Endothelial cell of umbilical vein (primary cell): ENCODE results near the gene AURKB. TPM values are rescaled to one million over a fixed set of nuclear protein-coding genes. Genes with fewer than 3 reads are reported as not detected.

ENCODE experiments used
- BruUV-seq: library from RNA; stranded (reverse); fragments of 400-500 nt; replicated peaks from 2 replicates; lab custom pipeline; 2021; lab: Mats Ljungman, UMichigan
- CTCF ChIA-PET: fragments of 300-600, 350-600 bp; sonication (Branson Sonifier 250); formaldehyde crosslinking; loops from one replicate; lab custom pipeline; 2021; ENCODE audit warnings: antibody characterized with exemption, inconsistent platforms; lab: Charles Lee
- POLR2A ChIA-PET: fragments of 300-600, 350-600 bp; sonication (Branson Sonifier 250); formaldehyde crosslinking; loops from one replicate; lab custom pipeline; 2021; ENCODE audit warnings: antibody characterized with exemption, inconsistent platforms; lab: Charles Lee
- DNase-seq: peaks from one replicate; pipeline ENCODE4 v3.0.0-alpha.2; 2011; ENCODE audit warnings: low read depth, low spot score
- FAIRE-seq: peaks from 2 replicates; lab custom pipeline; 2011; peaks lifted over from hg19 to GRCh38; lab: Jason Lieb, UNC
- H2AFZ ChIP-seq: 2 replicates; pipeline ENCODE4 v1.6.0; 2012; ENCODE audit warnings: low read depth, low read length, control low read depth, inconsistent platforms
- H3K27ac ChIP-seq: 2 replicates; pipeline ENCODE4 v1.5.1; 2011; ENCODE audit warnings: low read depth, mild to moderate bottlenecking, control low read depth, low read length, moderate library complexity; ENCODE audit not compliant: insufficient read depth
- H3K27me3 ChIP-seq, 2 experiments: 2 replicates each; pipeline versions ENCODE4 v1.6.0 to v1.6.1; 2011; ENCODE audit warnings: low read length in 2 of 2, mixed read lengths in 1 of 2; ENCODE audit not compliant: control insufficient read depth in 2 of 2, insufficient read depth in 2 of 2
- H3K36me3 ChIP-seq, 2 experiments: 2 replicates in 1 of 2; 3 replicates in 1 of 2; pipeline ENCODE4 v1.5.1; 2011; ENCODE audit warnings: low read length in 2 of 2, mild to moderate bottlenecking in 1 of 2, moderate library complexity in 1 of 2; ENCODE audit not compliant: control insufficient read depth in 2 of 2, insufficient read depth in 2 of 2; ENCODE audit errors: extremely low read depth in 1 of 2
- H3K4me1 ChIP-seq: 3 replicates; pipeline ENCODE4 v1.5.1; 2011; ENCODE audit warnings: mild to moderate bottlenecking, low read length; ENCODE audit not compliant: control insufficient read depth, insufficient read depth; ENCODE audit errors: extremely low read depth
- H3K4me2 ChIP-seq: 2 replicates; pipeline ENCODE4 v1.6.1; 2011; ENCODE audit warnings: low read length, control low read depth, mixed read lengths; ENCODE audit not compliant: insufficient read depth
- H3K4me3 ChIP-seq, 3 experiments: fragments of 200-600 bp in 1 of 3; sonication (generic), shearing (Covaris generic) in 1 of 3; replicated peaks in 1 of 3; 2 replicates each; pipeline ENCODE4 v1.5.1; 2011 to 2016; ENCODE audit warnings: control low read depth in 3 of 3, low read length in 3 of 3, mild to moderate bottlenecking in 2 of 3, inconsistent platforms in 1 of 3, low read depth in 1 of 3, moderate library complexity in 1 of 3; ENCODE audit not compliant: insufficient read depth in 1 of 3
- H3K79me2 ChIP-seq: 2 replicates; pipeline ENCODE4 v1.6.0; 2012; ENCODE audit warnings: low read length, inconsistent platforms; ENCODE audit not compliant: control insufficient read depth, insufficient read depth
- H3K9ac ChIP-seq: replicated peaks from 2 replicates; pipeline ENCODE3; 2011; ENCODE audit warnings: low read length, control low read depth; ENCODE audit not compliant: insufficient read depth; ENCODE audit errors: extremely low read depth
- H3K9me1 ChIP-seq: replicated peaks from 3 replicates; pipeline ENCODE4 v1.6.0; 2011; ENCODE audit warnings: mild to moderate bottlenecking, low read length; ENCODE audit not compliant: control insufficient read depth, insufficient read depth; ENCODE audit errors: extremely low read depth
- H3K9me3 ChIP-seq: replicated peaks from 2 replicates; pipeline ENCODE4 v1.5.1; 2012; ENCODE audit warnings: low read length, inconsistent platforms; ENCODE audit not compliant: control insufficient read depth, insufficient read depth
- H4K20me1 ChIP-seq: replicated peaks from 2 replicates; pipeline ENCODE3; 2011; ENCODE audit warnings: mild to moderate bottlenecking, low read length; ENCODE audit not compliant: control insufficient read depth, insufficient read depth; ENCODE audit errors: extremely low read depth
- CTCF ChIP-seq, 2 donors: IDR thresholded peaks; 1 replicate in 1 of 2; 2 replicates in 1 of 2; pipeline ENCODE4 v1.5.1; 2011; ENCODE audit warnings: low read length in 2 of 2, mild to moderate bottlenecking in 2 of 2, moderate library complexity in 2 of 2, control low read depth in 1 of 2, inconsistent platforms in 1 of 2, low read depth in 1 of 2; ENCODE audit not compliant: insufficient read depth in 1 of 2; ENCODE audit errors: extremely low read depth in 1 of 2
- EZH2 ChIP-seq: IDR thresholded peaks from 2 replicates; pipeline ENCODE4 v1.6.1; 2012; ENCODE audit warnings: borderline replicate concordance, low read depth, mild to moderate bottlenecking, moderate library complexity, low read length, inconsistent platforms; ENCODE audit not compliant: severe bottlenecking
- FOS ChIP-seq: IDR thresholded peaks from 2 replicates; pipeline ENCODE4 v1.6.1; 2011; ENCODE audit warnings: mild to moderate bottlenecking, low read length, moderate library complexity, borderline replicate concordance; ENCODE audit not compliant: insufficient read depth
- GATA2 ChIP-seq: IDR thresholded peaks from 2 replicates; pipeline ENCODE4 v1.7.0; 2011; ENCODE audit warnings: low read depth, mild to moderate bottlenecking, moderate library complexity, mixed read lengths, low read length; ENCODE audit not compliant: insufficient read length, insufficient read depth
- JUN ChIP-seq: IDR thresholded peaks from 2 replicates; pipeline ENCODE4 v1.6.1; 2011; ENCODE audit warnings: borderline replicate concordance, low read depth; ENCODE audit not compliant: insufficient read length, insufficient read depth
- MAX ChIP-seq: IDR thresholded peaks from 2 replicates; pipeline ENCODE4 v1.6.1; 2011; ENCODE audit not compliant: insufficient read depth, insufficient read length
- MYC ChIP-seq: IDR thresholded peaks from one replicate; pipeline ENCODE4 v1.6.1; 2011; ENCODE audit warnings: mild to moderate bottlenecking, low read depth, low read length
- POLR2A ChIP-seq: IDR thresholded peaks from 2 replicates; pipeline ENCODE4 v1.6.1; 2012; ENCODE audit warnings: low read depth, mild to moderate bottlenecking, control low read depth, low read length
- POLR2AphosphoS5 ChIP-seq: IDR thresholded peaks from 2 replicates; pipeline ENCODE4 v1.6.1; 2012; ENCODE audit warnings: low read depth, mild to moderate bottlenecking, control low read depth, low read length, moderate library complexity; ENCODE audit not compliant: insufficient read depth
- dilution Hi-C: fragments of 300-500 bp; cut with MboI; formaldehyde crosslinking; loops from one replicate; pipeline ENCODE4 v1.15.0; 2019; ENCODE audit warnings: low sequenced_read_pairs; ENCODE audit not compliant: extremely low pct_ligation_motif_present
- intact Hi-C: fragments of 100-400 bp; cut with micrococcal nuclease; formaldehyde crosslinking; loops from one replicate; pipeline ENCODE4 v1.10.0; 2022
- polyA plus RNA-seq, 4 experiments: library from polyadenylated mRNA; depleted of rRNA in 3 of 4; stranded (reverse) in 3 of 4; unstranded in 1 of 4; fragments of >200 nt; gene quantifications; 2 replicates each; pipeline versions ENCODE4 v1.2.1 to v1.2.3, GENCODE V29; 2011 to 2012; ENCODE audit warnings: missing spikeins in 1 of 4
- total RNA-seq: library from RNA; stranded (reverse); gene quantifications from 2 replicates; pipeline ENCODE4 v1.2.3, GENCODE V29; 2021

The AURKB gene
- total and polyA plus RNA-seq, 2 donors (not counting 3 experiments of a cell fraction or from before 2014, with no cell fraction given), result 67.8 to 107 TPM

- Histone ChIP-seq H3K4me2 (no peak overlapping the region), H3K27me3 (no peaks in the 10 kb centered on the region), H2AFZ (no peak overlapping the region), H3K36me3 (peaks cover 9 to 22% of the 10 kb centered on the region in 2 experiments), H4K20me1 (no peaks in the 10 kb centered on the region), H3K9me1 (no peaks in the 10 kb centered on the region), H3K79me2 (peaks cover 20% of the 10 kb centered on the region), H3K4me1 (no peaks in the 10 kb centered on the region), H3K9me3 (no peaks in the 10 kb centered on the region), H3K27ac (no peak overlapping the region), H3K9ac (no peak overlapping the region), H3K4me3 (no peak overlapping the region)
- FAIRE-seq (no peak), DNase-seq (no peak)
- dilution Hi-C loops, result no loop called here
- BruUV-seq, result no TSS peak
- POLR2A ChIA-PET, result no interaction called here
- CTCF ChIA-PET, result interaction anchor here (1.0 to 1.6 kb wide), 4 partner anchors 9 to 121 kb away, joined by 3 to 11 read pairs (median 4); partner anchors contain the start of gene KRABD2
- TF ChIP-seq POLR2AphosphoS5 (no peak), CTCF (IDR thresholded peaks at IDR 0.05; ENCODE audit: extremely low read depth in 1 of 2, insufficient read depth in 1 of 2, low read depth in 1 of 2, low read length in 2 of 2) (peak in 1 of 2 donors; percentile 22), MYC (no peak), JUN (no peak)
- intact Hi-C loops, result no loop called here
Measured at GRCh38 chr17:8255499-8255898, 45.1 kb upstream of the AURKB start.

GRCh38 chr17:8254881-8255280 lies 44.5 kb upstream of the AURKB start:
- FAIRE-seq (no peak), DNase-seq (no peak)
- BruUV-seq, result no TSS peak
- Histone ChIP-seq H2AFZ (no peak overlapping the region), H4K20me1 (no peaks in the 10 kb centered on the region), H3K79me2 (peaks cover 26% of the 10 kb centered on the region), H3K36me3 (peaks cover 9 to 22% of the 10 kb centered on the region in 2 experiments), H3K27ac (no peak overlapping the region), H3K4me2 (no peak overlapping the region), H3K27me3 (no peaks in the 10 kb centered on the region), H3K9ac (no peak overlapping the region), H3K4me1 (peaks cover 6% of the 10 kb centered on the region), H3K9me1 (no peaks in the 10 kb centered on the region), H3K9me3 (no peaks in the 10 kb centered on the region), H3K4me3 (no peak overlapping the region)
- no peak for TF ChIP-seq EZH2
- TF ChIP-seq CTCF (IDR thresholded peaks at IDR 0.05; ENCODE audit: extremely low read depth in 1 of 2, insufficient read depth in 1 of 2, low read depth in 1 of 2, low read length in 2 of 2), result no peak
- no peak for TF ChIP-seq MAX
- TF ChIP-seq GATA2, result no peak
- no peak for TF ChIP-seq MYC
- TF ChIP-seq POLR2A, result no peak
- no peak for TF ChIP-seq POLR2AphosphoS5
- no peak for TF ChIP-seq FOS
- TF ChIP-seq JUN, result no peak
- dilution Hi-C loops, result no loop called here
- CTCF ChIA-PET, result interaction anchor here (1.0 to 1.7 kb wide), 4 partner anchors 26 to 122 kb away, joined by 3 to 11 read pairs (median 5); partner anchors contain the start of genes KRABD2 and SLC25A35
- intact Hi-C loops, result no loop called here
- POLR2A ChIA-PET, result no interaction called here
